C4-2B (cell line): Measurements from ENCODE around the gene FHOD3.

ENCODE experiments used
- CTCF ChIP-seq: fragments of 450-650 bp; conservative IDR thresholded peaks from 2 replicates; pipeline ENCODE4 v1.5.1; 2017; ENCODE audit warnings: mild to moderate bottlenecking
- ZFX ChIP-seq: fragments of 450-650 bp; IDR thresholded peaks from 2 replicates; pipeline ENCODE4 v1.6.1; 2017

- TF ChIP-seq CTCF (no peak), ZFX (no peak)
Observed at GRCh38 chr18:36534154-36534688, 236.7 kb downstream of the FHOD3 start.
